HG02571 (cell line): Measurements from ENCODE around the gene JKAMP.

Experiments used
- ATAC-seq: cut with Tn5 transposase; IDR thresholded peaks from one replicate; pipeline ENCODE4 v1.9.1; 2021; ENCODE audit warnings: mild to moderate bottlenecking, moderate library complexity; ENCODE audit not compliant: unreplicated experiment

The JKAMP gene

GRCh38 chr14:59538936-59539335 is 54.6 kb downstream of the JKAMP start:
- no peak for ATAC-seq

GRCh38 chr14:59540852-59541251 is 56.5 kb downstream of the JKAMP start:
- ATAC-seq = no peak

GRCh38 chr14:59541731-59542130 is 57.4 kb downstream of the JKAMP start:
- ATAC-seq = no peak

- ATAC-seq = no peak
Observed at GRCh38 chr14:59543873-59544272, 59.6 kb downstream of the JKAMP start.

GRCh38 chr14:59547310-59547709 is 63.0 kb downstream of the JKAMP start:
- no peak for ATAC-seq
